Heart left ventricle (tissue), 16 donors: ENCODE measurements around the gene RAB36. TPM values are rescaled to one million over a fixed set of nuclear protein-coding genes. Genes with fewer than 3 reads are reported as not detected.

Experiments
- ATAC-seq, 4 donors: fragments of 200-7000 bp; cut with Tn5 transposase; one replicate each; pipeline ENCODE4 v1.9.1; 2020 to 2022; ENCODE audit warnings: moderate library complexity in 4 of 4, mild to moderate bottlenecking in 3 of 4, moderate number of reproducible peaks in 1 of 4
- DNase-seq, 5 donors: peaks; one replicate each; pipeline ENCODE4 v3.0.0-alpha.2; 2020
- H3K27ac ChIP-seq, 12 donors: fragments of 200-600 bp; sonication (generic) in 4 of 12; one replicate each; pipeline versions ENCODE4 v1.5.0 to v1.8.0; 2016 to 2022; ENCODE audit warnings: mild to moderate bottlenecking in 2 of 12
- H3K27me3 ChIP-seq, 9 donors: fragments of 200-600 bp; sonication (generic) in 2 of 9; one replicate each; pipeline versions ENCODE4 v1.5.1 to v1.8.0; 2016 to 2022; ENCODE audit warnings: mild to moderate bottlenecking in 3 of 9
- H3K36me3 ChIP-seq, 9 donors: fragments of 200-600 bp; sonication (generic) in 2 of 9; one replicate each; pipeline versions ENCODE4 v1.5.0 to v1.8.0; 2018 to 2022; ENCODE audit warnings: mild to moderate bottlenecking in 2 of 9
- H3K4me1 ChIP-seq, 12 donors: fragments of 200-600 bp; sonication (generic) in 4 of 12; one replicate each; pipeline versions ENCODE4 v1.5.0 to v1.8.0; 2016 to 2022; ENCODE audit warnings: mild to moderate bottlenecking in 3 of 12
- H3K4me3 ChIP-seq, 12 donors: fragments of 200-600 bp; sonication (generic) in 4 of 12; one replicate each; pipeline versions ENCODE4 v1.5.0 to v1.8.0; 2017 to 2022; ENCODE audit warnings: mild to moderate bottlenecking in 9 of 12, moderate library complexity in 4 of 12
- H3K9me3 ChIP-seq, 12 donors: fragments of 200-600 bp; sonication (generic) in 4 of 12; one replicate each; pipeline versions ENCODE4 v1.5.0 to v1.8.0; 2016 to 2022; ENCODE audit warnings: mild to moderate bottlenecking in 1 of 12
- CTCF ChIP-seq, 12 donors: fragments of 200-600 bp; sonication (generic) in 4 of 12; IDR thresholded peaks; one replicate each; pipeline versions ENCODE4 v1.5.0 to v1.8.0; 2018 to 2022; ENCODE audit warnings: antibody characterized with exemption in 12 of 12, mild to moderate bottlenecking in 5 of 12
- POLR2A ChIP-seq, 2 donors: fragments of 450-650 bp; IDR thresholded peaks; one replicate each; pipeline ENCODE4 v1.6.1; 2017; ENCODE audit warnings: antibody characterized with exemption in 2 of 2, mild to moderate bottlenecking in 2 of 2, moderate library complexity in 2 of 2
- WGBS, 4 donors: extraction: QIAGEN DNeasy Blood & Tissue Kit in 2 of 4; methylation state at CpG; one replicate each; pipeline versions ENCODE4 v1.1.5 to v1.1.7; 2013 to 2018; 5-methylcytosine and 5-hydroxymethylcytosine counted together
- intact Hi-C, 10 donors: fragments of 100-400 bp; cut with DNase I; formaldehyde crosslinking; loops; one replicate each; pipeline versions ENCODE4 v1.11.1 to v1.14.2; 2022
- polyA plus RNA-seq, 2 donors: library from polyadenylated mRNA; stranded (reverse); fragments of 200-250 nt; gene quantifications; one replicate each; pipeline ENCODE4 v1.2.3, GENCODE V29; 2013
- total RNA-seq, 9 donors: library from RNA; depleted of rRNA in 2 of 9; stranded (reverse); fragments of >200 nt in 2 of 9; fragmentation: NEBNext Ultra II Directional in 3 of 9; extraction: Animal tissue kit (Norgen Biotek cat#: 25700) in 3 of 9; gene quantifications; one replicate each; pipeline versions ENCODE4 v1.1.0 to v1.2.4, GENCODE V29; 2016 to 2023
- donor health status: ischemic (EF 13 %, LVEDD 7.1; RV severe dilation, severe dysfunction).
- donor health status: healthy with polysubstance abuse.
- donor health status: DM: no; HTN: yes; CAD: no.
- donor health status: DM: no; HTN: no; CAD: no.
- donor health status: ischemic (EF 25% LVEDD 6.9; RV normal size, moderate dysfunction).
- donor health status: ischemic (EF 25% LVEDD 5.7; RV mildly dilated, moderate dysfunction).
- donor health status: healthy.
- donor health status: DM: yes; HTN: yes; CAD: no.
- donor health status: ischemic (EF 35%, LVEDD 5.7; RV mildly dilated, moderate dysfunction).
- donor health status: nonischemic (EF 11% LVEDD 7.7; RV severe dilation, severe dysfunction).
- donor health status: DM: yes; HTN: yes; CAD: no.
- donor health status: PGD.
- donor health status: ischemic (EF 29% LVEDD 5.4; RV normal size, mild dysfunction).
- donor health status: nonischemic (EF 23%, LVEDD 6.1; RV moderate dilation, normal function).

RAB36 gene
- total and polyA plus RNA-seq, 11 donors: 0.11 to 3.2 (median 0.54) TPM

DNA sequence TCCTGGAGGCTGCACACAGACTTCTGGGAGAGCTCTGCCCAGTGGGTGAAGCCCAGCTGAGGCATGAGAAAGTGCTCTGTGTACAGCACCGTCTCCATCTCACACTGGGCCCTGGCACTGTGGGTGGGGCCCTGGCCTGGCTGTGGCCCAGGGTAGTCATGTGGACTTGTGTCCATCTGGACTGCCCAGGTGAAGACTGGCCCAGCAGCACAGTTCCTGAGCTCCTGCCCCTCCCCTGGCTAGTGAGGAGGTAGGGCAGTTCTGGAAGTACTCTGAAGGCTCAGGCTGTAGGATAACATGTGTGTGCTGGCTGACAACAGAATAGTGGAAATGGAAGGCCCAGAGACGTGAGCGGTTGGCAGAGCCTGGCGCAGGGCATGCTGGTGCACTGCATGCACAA lies 38.9 kb upstream of the RAB36 start:
- H3K27me3 ChIP-seq: no peaks in the 10 kb centered on the region
- H3K27ac ChIP-seq: peak overlapping the region in 3 of 12 donors; percentile 3 to 70 (median 25)
- DNase-seq: no peak
- peaks cover 0 to 16% (median 0%) of the 10 kb centered on the region in 12 donors for H3K4me1 ChIP-seq
- no peaks in the 10 kb centered on the region for H3K36me3 ChIP-seq
- intact Hi-C loops: no loop called here
- 83 to 94% (median 87%) methylated on average over 3 to 4 of the region's 4 CpGs for WGBS, 4 donors
- H3K4me3 ChIP-seq: no peak overlapping the region
- no peaks in the 10 kb centered on the region for H3K9me3 ChIP-seq
- TF ChIP-seq CTCF (IDR thresholded peaks at IDR 0.05): no peak
- TF ChIP-seq POLR2A (IDR thresholded peaks at IDR 0.05): no peak
- ATAC-seq: peak in 1 of 4 donors; percentile 5

DNA sequence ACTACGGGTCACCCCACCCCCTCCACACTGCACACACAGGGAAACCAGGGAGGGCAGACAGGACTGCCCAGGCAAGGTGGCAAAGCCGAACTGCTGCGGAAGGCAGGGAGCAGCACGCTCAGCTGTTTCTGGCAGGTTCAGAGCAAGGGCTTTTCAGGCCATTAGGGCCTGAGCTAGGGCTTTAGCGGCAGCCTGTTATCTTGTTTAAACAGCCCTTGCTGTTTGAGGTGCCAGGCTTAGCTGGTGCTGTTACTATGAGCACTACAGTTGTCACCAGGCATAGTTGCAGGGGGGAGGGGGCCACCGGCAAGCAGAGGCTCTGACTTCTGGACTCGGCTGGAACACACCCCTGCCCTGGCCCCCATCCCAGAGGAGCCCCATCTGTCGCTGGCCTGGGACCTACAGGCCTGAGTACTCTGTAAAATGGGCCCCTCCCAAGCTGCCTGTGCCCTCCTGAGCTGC lies 38.3 kb upstream of the RAB36 start:
- TF ChIP-seq CTCF (IDR thresholded peaks at IDR 0.05) (no peak), POLR2A (IDR thresholded peaks at IDR 0.05) (no peak)
- Histone ChIP-seq H3K27me3 (no peaks in the 10 kb centered on the region), H3K27ac (peak overlapping the region in 3 of 12 donors; percentile 3 to 70 (median 25)), H3K9me3 (no peaks in the 10 kb centered on the region), H3K4me3 (no peak overlapping the region), H3K36me3 (no peaks in the 10 kb centered on the region), H3K4me1 (peaks cover 0 to 16% (median 0%) of the 10 kb centered on the region in 12 donors)
- ATAC-seq: peak; percentile 76 to 86 (median 82)
- intact Hi-C loops: no loop called here
- DNase-seq: peak in 4 of 5 donors; percentile 29 to 79 (median 57)
- WGBS, 4 donors: 48 to 68% (median 55%) methylated on average over 3 to 8 of the region's 8 CpGs

DNA sequence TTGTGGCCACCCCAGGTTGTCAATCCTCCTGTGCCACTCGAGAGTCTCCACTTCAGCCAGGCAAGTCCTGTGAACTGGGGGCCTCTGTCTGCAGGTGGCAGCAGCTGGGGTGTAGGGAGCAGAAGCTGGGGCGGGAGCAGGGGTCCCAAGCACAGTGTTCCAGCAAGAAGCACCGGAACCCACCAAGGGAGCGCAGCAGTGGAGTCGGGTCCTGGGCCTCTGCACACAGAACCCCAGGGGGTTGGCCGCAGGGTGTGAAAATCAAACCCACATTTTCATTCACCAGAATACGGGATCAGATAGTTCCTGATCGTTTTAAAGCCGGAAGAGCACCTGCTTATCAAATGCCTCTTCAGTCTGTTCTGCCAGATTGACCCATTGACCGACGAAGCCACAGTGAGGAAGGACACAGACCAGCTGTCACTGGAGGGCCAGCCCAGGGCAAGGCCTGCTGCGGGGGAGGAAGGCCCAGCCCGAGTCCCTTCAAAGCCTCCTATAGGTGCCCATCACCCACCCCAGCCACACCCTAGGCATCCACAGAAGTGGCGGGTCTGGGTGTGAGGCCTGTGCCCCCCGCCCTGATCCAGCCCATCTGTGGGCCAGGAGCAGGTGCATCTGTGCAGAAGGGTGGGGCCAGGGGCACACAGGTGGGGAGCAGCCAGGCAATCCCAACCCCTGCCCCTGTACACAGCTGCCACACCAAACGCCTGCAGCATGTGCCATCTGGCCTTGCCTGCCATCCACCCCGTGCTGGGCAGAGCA lies 37.6 kb upstream of the RAB36 start:
- Histone ChIP-seq H3K4me1 (peaks cover 0 to 19% (median 1%) of the 10 kb centered on the region in 12 donors), H3K36me3 (no peaks in the 10 kb centered on the region), H3K4me3 (no peak overlapping the region), H3K27me3 (no peaks in the 10 kb centered on the region), H3K27ac (peak overlapping the region in 1 of 12 donors; percentile 70), H3K9me3 (no peaks in the 10 kb centered on the region)
- WGBS, 4 donors: 89 to 93% (median 91%) methylated on average over 14 to 17 of the region's 17 CpGs
- DNase-seq (no peak), ATAC-seq (no peak)
- intact Hi-C loops: no loop called here
- TF ChIP-seq POLR2A (IDR thresholded peaks at IDR 0.05): no peak
- no peak for TF ChIP-seq CTCF (IDR thresholded peaks at IDR 0.05)

DNA sequence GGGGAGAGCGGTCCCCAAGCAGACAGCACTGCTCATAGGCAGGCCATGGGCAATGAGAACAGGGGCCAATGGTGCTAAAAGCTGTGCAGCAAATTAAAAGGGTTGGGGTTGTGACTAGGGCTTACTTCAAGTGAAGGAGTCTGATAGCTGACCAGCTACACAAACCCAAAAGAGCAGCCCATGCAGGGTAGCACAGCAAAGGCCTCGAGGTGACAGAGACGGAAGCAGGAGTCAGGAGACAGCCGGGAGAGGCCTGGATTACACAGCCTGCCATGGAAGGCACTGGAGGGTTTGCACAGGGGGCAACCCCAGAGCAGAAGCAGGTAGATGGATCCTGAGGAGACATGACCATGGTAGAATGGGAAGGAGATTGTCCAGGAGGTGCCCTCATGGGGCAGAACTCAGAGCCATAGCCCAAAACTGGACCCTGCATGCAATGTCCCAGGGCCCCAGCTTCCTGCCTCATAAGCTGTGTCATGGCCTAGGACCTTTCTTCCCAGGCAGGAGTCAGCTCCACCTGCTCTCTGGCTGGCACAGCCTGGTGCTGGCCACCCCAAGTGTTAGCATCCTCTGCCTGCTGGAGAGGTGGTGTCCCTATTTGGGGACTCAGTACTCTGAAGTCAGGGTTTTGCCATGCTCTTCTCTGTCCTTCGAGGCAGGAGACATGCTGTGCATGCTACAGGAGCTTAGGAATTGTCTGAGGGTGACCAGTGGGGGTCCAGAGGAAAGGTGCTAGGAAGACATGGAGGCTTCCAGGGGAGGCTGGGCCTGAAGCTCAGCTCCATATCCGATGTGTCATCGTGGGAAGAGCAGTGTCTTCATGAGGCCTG lies 36.8 kb upstream of the RAB36 start:
- no peaks in the 10 kb centered on the region for H3K27me3 ChIP-seq
- H3K9me3 ChIP-seq: no peaks in the 10 kb centered on the region
- TF ChIP-seq CTCF (IDR thresholded peaks at IDR 0.05): no peak
- ATAC-seq: no peak
- DNase-seq: no peak
- WGBS, 4 donors: 90 to 96% (median 92%) methylated on average over 7 of the region's 7 CpGs
- no peak overlapping the region for H3K27ac ChIP-seq
- H3K4me3 ChIP-seq: no peak overlapping the region
- intact Hi-C loops: no loop called here
- H3K36me3 ChIP-seq: no peaks in the 10 kb centered on the region
- H3K4me1 ChIP-seq: peaks cover 0 to 26% (median 8%) of the 10 kb centered on the region in 12 donors
